ENCODE measurements around the gene AQP10.

AQP10 gene

DNA sequence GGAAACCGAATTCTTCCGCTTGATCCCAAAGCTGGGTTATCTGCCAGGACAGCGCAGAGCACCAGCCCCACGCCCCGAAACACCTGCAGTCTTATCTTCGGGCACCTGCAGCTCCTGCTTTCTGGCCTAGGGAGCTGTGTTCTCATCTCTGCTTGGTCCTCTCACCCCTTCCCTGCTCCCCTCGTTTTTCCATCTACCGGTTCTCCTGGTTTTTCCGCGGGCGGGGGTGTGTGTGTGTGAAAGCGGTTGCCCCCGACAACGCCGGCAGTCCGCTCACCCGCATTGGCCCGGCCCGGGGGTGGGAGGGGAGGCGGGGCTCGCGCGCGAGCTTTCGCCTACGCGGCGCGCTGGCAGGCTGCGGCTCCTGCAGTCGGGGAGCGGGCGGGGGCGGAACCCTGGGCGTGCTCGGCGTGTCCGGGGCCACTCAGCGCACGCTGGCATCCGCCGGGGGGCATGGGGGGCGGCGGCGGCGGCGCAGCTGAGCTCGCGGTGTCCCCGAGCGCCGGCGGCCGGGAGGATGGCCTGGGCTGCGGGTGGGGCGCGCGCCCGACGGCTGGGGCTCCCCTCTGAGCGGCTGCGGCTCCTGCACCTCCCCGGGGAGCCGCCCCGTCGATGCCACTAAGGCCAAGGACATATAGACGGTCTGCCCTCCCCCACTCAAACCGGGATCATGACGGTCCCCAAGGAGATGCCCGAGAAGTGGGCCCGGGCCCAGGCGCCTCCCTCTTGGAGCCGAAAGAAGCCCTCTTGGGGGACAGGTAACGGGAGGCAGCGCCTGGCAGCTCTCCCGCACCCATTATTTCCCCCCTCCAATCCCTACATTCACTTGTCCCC is 7.6 kb downstream of the AQP10 start:
- H4K20me1 ChIP-seq = peaks cover 0 to 40% (median 24%) of the 10 kb centered on the region in 11 experiments; a peak in 17 of 22 replicates
- peak overlapping the region; percentile 98 to 100 (median 100) for H3K4me2 ChIP-seq
- H3K36me3 ChIP-seq = peaks cover 18 to 43% (median 38%) of the 10 kb centered on the region in 11 experiments
- H3K4me1 ChIP-seq = peaks cover 61 to 79% (median 67%) of the 10 kb centered on the region in 10 experiments
- H3K9me3 ChIP-seq (replicated peaks in 1 of 11) = no peaks in the 10 kb centered on the region
- peak overlapping the region in 9 of 11 experiments; percentile 85 to 98 (median 94); a peak in 18 of 22 replicates for H3K27ac ChIP-seq
- TF ChIP-seq Cebpa-rat (IDR thresholded peaks at IDR 0.05) = no peak
- no peaks in the 10 kb centered on the region for H3K27me3 ChIP-seq
- H3K4me3 ChIP-seq = peak overlapping the region; percentile 55 to 94 (median 81)
- peak overlapping the region; percentile 64 to 99 (median 93); a peak in 21 of 22 replicates for H3K9ac ChIP-seq

DNA sequence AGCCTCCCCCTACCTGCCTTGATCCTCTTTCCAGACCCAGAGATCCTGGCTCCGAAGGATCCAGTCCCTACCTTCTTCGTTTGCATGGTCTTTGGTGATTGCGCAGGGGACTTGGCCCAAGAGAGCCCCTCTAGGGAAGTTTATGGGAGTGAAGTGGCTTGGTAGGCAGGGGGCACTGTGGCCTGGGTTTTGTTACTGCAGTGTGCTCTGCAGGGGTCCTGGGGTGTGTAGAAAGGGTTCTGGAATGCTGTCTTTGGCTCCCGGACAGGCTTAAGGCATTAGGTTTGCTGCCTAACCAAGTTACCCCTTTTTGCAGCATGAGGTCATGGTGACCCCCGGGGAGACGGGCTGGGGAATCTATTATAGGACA is 8.2 kb downstream of the AQP10 start:
- H3K4me2 ChIP-seq = peak overlapping the region; percentile 98 to 100 (median 100)
- peaks cover 0 to 40% (median 24%) of the 10 kb centered on the region in 11 experiments; a peak in 17 of 22 replicates for H4K20me1 ChIP-seq
- peaks cover 20 to 49% (median 43%) of the 10 kb centered on the region in 11 experiments for H3K36me3 ChIP-seq
- H3K9ac ChIP-seq = peak overlapping the region in 10 of 11 experiments; percentile 65 to 99 (median 94); a peak in 21 of 22 replicates
- peak overlapping the region in 9 of 11 experiments; percentile 85 to 98 (median 94); a peak in 17 of 22 replicates for H3K27ac ChIP-seq
- TF ChIP-seq Cebpa-rat (IDR thresholded peaks at IDR 0.05) = no peak
- no peaks in the 10 kb centered on the region for H3K27me3 ChIP-seq
- no peaks in the 10 kb centered on the region for H3K9me3 ChIP-seq (replicated peaks in 1 of 11)
- H3K4me1 ChIP-seq = peaks cover 64 to 84% (median 69%) of the 10 kb centered on the region in 10 experiments
- H3K4me3 ChIP-seq = peak overlapping the region; percentile 55 to 94 (median 81)

DNA sequence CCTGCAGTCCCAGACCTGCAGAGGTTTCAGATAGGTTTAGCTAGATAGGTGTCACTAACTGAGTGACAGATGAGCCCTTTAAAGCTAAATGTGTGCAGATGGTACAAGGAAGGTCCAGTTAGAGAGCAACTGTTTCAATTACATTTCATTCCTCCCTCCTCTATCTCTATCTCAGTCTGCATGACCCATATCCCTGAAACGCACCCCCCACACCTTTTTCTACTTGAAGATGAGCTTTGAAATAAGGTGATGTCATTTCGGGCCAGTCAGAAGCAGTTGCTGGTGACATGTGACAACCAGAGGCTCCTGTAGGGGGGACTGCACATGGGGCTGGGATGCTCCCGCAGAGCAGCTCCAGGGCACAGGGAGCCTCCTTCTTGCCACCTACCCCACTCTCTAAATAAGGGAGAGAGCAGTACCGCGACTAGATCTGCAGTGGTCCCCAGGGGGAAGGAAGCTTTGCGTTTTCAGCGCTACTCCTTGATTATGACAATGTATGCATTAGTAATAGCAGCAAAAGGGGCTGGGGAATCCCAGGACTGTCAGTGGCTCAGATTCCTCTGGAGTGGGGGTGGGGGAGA is 8.7 kb downstream of the AQP10 start:
- H3K9me3 ChIP-seq (replicated peaks in 1 of 11) = no peaks in the 10 kb centered on the region
- peaks cover 66 to 85% (median 72%) of the 10 kb centered on the region in 10 experiments for H3K4me1 ChIP-seq
- peak overlapping the region in 5 of 11 experiments; percentile 92 to 98 (median 95); a peak in 7 of 22 replicates for H3K27ac ChIP-seq
- peaks cover 25 to 54% (median 48%) of the 10 kb centered on the region in 11 experiments for H3K36me3 ChIP-seq
- peak overlapping the region in 5 of 10 experiments; percentile 76 to 94 (median 84); a peak in 8 of 20 replicates for H3K4me3 ChIP-seq
- peak overlapping the region; percentile 98 to 100 (median 100) for H3K4me2 ChIP-seq
- no peak for TF ChIP-seq Cebpa-rat (IDR thresholded peaks at IDR 0.05)
- H4K20me1 ChIP-seq = peaks cover 0 to 40% (median 24%) of the 10 kb centered on the region in 11 experiments; a peak in 17 of 22 replicates
- peak overlapping the region in 8 of 11 experiments; percentile 89 to 99 (median 96); a peak in 12 of 22 replicates for H3K9ac ChIP-seq
- H3K27me3 ChIP-seq = no peaks in the 10 kb centered on the region

DNA sequence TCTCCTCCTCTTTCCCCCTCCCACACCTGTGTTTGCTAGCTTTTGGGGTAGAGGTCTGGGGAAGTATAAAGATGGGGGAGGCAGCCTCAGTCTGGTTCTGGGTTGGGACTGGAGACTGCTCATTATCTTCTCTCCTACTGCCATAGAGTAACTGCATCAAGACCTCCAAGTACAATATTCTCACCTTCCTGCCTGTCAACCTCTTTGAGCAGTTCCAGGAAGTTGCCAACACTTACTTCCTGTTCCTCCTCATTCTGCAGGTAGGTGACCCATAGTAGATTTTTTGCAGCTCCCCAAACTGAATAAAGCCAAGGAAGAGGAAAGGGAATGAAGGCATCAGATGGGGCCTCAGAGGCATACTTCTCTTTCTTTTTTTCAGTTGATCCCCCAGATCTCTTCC is 9.8 kb downstream of the AQP10 start:
- no peaks in the 10 kb centered on the region for H3K27me3 ChIP-seq
- peak overlapping the region in 2 of 11 experiments; percentile 19 to 31; a peak in 2 of 22 replicates for H3K9ac ChIP-seq
- no peaks in the 10 kb centered on the region for H3K9me3 ChIP-seq (replicated peaks in 1 of 11)
- peaks cover 0 to 40% (median 24%) of the 10 kb centered on the region in 11 experiments; a peak in 17 of 22 replicates for H4K20me1 ChIP-seq
- peak overlapping the region in 3 of 11 experiments; percentile 14 to 21 (median 18); a peak in 3 of 22 replicates for H3K27ac ChIP-seq
- H3K36me3 ChIP-seq = peaks cover 25 to 61% (median 53%) of the 10 kb centered on the region in 11 experiments
- H3K4me2 ChIP-seq = peak overlapping the region in 10 of 11 experiments; percentile 98 to 100 (median 100); a peak in 17 of 22 replicates
- no peak overlapping the region for H3K4me3 ChIP-seq
- H3K4me1 ChIP-seq = peaks cover 69 to 95% (median 82%) of the 10 kb centered on the region in 10 experiments
- no peak for TF ChIP-seq Cebpa-rat (IDR thresholded peaks at IDR 0.05)

DNA sequence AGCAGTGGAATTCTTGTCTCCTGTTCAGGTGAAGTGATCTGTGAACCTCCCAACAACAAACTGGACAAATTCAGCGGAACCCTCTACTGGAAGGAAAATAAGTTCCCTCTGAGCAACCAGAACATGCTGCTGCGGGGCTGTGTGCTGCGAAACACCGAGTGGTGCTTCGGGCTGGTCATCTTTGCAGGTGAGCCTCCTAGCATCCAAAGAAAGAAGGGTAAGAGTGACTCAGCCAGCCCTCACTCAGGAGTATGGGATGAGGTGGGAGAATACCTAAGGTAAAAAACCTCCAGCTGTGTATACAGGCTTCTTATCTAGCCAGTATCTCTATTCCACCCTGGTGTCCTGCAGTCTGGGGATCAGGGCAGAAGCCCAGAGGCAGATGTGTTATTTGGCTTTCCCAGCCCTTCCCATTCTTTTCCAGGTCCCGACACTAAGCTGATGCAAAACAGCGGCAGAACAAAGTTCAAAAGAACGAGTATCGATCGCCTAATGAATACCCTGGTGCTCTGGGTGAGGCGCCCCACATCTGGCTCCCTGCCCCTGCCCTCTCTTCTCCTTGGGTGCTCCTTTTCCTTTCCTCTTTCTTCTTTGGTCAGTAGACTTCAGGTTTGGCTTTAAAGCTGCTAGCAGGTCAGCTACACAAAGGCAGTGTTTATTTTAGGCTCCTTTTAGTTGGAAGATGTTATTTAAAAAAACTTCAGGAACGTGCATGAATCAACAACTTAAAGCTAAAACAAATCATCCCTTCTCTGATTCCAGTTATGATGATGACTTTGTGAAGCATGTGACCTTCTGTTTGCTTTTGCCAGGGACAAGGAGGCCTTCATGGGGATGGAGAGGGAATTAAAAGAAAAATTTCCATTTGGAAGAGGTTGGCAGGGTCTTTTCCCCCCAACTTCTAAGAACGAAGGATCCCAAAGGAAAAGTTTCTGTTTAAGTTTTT is 13.5 kb downstream of the AQP10 start:
- Histone ChIP-seq H3K27ac (peak overlapping the region in 10 of 11 experiments; percentile 39 to 83 (median 64); a peak in 19 of 22 replicates), H3K4me2 (peak overlapping the region; percentile 45 to 82 (median 61)), H3K4me1 (peaks cover 36 to 61% (median 51%) of the 10 kb centered on the region in 10 experiments), H3K36me3 (peaks cover 46 to 97% (median 89%) of the 10 kb centered on the region in 11 experiments), H3K9ac (peak overlapping the region in 10 of 11 experiments; percentile 31 to 70 (median 52); a peak in 18 of 22 replicates), H3K27me3 (no peaks in the 10 kb centered on the region), H3K4me3 (no peak overlapping the region), H3K9me3 (replicated peaks in 1 of 11) (no peaks in the 10 kb centered on the region), H4K20me1 (peaks cover 0 to 22% (median 15%) of the 10 kb centered on the region in 11 experiments; a peak in 17 of 22 replicates)
- TF ChIP-seq Cebpa-rat (IDR thresholded peaks at IDR 0.05) = no peak

DNA sequence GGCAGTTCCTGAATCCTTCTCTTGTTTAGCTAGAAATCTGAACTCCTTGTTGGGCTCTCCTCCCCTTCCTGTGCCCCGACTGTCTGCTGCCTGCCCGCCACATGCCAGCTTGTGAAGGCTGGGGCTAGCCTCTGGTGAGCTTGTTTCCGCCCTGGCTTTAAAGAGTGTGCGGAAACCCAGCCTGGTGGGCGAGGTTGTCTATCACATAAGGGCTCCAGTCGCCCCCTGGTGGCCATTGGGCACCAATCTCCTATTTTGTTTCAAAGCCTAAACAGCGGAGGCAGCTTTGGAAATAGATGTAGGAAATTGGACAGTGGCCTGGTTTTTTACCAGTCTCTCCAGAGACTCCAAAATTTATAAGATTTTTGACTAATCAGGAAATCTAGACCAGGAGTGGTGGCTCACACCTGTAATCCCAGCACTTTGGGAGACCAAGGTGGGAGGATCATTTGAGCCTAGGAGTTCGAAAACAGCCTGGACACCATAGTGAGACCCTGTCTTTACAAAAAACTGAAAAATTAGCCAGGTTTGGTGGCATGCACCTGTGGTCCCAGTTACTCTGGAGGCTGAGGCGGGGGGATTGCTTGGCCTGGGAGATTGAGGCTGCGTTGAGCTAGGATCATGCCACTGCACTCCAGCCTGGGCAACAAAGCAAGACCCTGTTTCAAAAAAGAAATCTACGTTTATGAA is 14.3 kb downstream of the AQP10 start:
- peak overlapping the region in 10 of 11 experiments; percentile 31 to 70 (median 52); a peak in 16 of 22 replicates for H3K9ac ChIP-seq
- H3K27me3 ChIP-seq = no peaks in the 10 kb centered on the region
- H3K4me2 ChIP-seq = peak overlapping the region; percentile 45 to 82 (median 61)
- peaks cover 54 to 97% (median 95%) of the 10 kb centered on the region in 11 experiments for H3K36me3 ChIP-seq
- H4K20me1 ChIP-seq = peaks cover 0 to 20% (median 7%) of the 10 kb centered on the region in 11 experiments; a peak in 13 of 22 replicates
- H3K4me3 ChIP-seq = no peak overlapping the region
- TF ChIP-seq Cebpa-rat (IDR thresholded peaks at IDR 0.05) = no peak
- H3K9me3 ChIP-seq (replicated peaks in 1 of 11) = no peaks in the 10 kb centered on the region
- H3K27ac ChIP-seq = peak overlapping the region in 10 of 11 experiments; percentile 39 to 83 (median 64); a peak in 19 of 22 replicates
- H3K4me1 ChIP-seq = peaks cover 28 to 53% (median 42%) of the 10 kb centered on the region in 10 experiments

DNA sequence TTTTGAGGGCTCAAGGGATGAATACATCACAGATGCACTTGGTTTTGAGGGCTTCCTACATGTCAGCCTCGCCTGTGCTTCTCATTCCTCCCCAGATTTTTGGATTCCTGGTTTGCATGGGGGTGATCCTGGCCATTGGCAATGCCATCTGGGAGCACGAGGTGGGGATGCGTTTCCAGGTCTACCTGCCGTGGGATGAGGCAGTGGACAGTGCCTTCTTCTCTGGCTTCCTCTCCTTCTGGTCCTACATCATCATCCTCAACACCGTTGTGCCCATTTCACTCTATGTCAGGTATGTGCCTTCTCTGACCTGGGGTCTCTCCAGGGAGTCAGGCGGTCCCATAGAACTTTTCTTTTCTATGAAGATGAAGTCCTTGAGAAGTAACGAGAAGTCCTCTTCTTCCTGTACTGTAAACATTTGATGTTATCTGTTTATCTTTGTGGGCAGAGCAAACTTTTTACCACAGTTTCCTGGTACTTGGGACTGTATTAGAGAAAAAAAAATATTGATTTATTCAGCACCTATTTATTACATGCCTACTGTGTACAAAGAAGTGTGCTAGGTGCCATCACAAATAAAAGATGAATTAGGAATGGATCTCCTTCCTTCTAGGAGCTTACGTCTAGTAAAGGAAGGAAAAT is 16.5 kb downstream of the AQP10 start:
- Histone ChIP-seq H3K27ac (no peak overlapping the region), H3K4me3 (no peak overlapping the region), H3K9ac (peak overlapping the region in 1 of 11 experiments; percentile 24; a peak in 4 of 22 replicates), H4K20me1 (peaks cover 0 to 12% (median 0%) of the 10 kb centered on the region in 11 experiments; a peak in 5 of 22 replicates), H3K4me1 (peaks cover 31 to 52% (median 43%) of the 10 kb centered on the region in 10 experiments), H3K4me2 (no peak overlapping the region), H3K36me3 (peaks cover 61 to 97% (median 95%) of the 10 kb centered on the region in 11 experiments), H3K9me3 (replicated peaks in 1 of 11) (no peaks in the 10 kb centered on the region), H3K27me3 (no peaks in the 10 kb centered on the region)
- no peak for TF ChIP-seq Cebpa-rat (IDR thresholded peaks at IDR 0.05)

Measured in BLaER1 treated with 17β-estradiol and CSF1 and Interleukin-3, amounts not matched to agents 10 nM and 100 nM (cell line).